ENCODE data around the gene CDKN1A.

DNA sequence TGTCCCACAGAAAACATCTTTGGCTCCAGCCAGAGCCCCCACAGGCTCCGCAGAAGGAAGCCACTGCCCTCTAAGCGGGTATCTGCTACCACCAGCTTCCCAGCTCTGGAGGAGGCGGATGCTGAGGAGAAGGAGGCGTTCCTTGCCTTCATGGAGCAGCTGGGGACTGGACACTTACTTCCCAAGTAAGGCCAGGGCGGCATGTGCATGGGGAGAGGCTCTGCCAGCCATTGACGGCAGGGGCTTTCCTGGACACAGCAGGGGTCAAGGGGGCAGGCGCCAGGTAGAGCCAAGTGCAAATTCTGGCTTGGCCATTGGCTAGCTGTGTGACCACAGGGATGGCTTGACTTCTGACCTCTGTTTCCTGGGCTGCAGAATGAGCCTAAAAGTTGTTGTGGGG lies 37.0 kb downstream of the CDKN1A start:
- TF ChIP-seq POLR2AphosphoS5 (IDR thresholded peaks at IDR 0.05; ENCODE audit: low read depth, low read length) (no peak), POLR2A (IDR thresholded peaks at IDR 0.05; ENCODE audit: low read depth, low read length) (no peak), POU2F2 (IDR thresholded peaks at IDR 0.05; ENCODE audit: low read depth, low read length) (no peak), PAX5 (IDR thresholded peaks at IDR 0.05; ENCODE audit: insufficient read depth, low read length, severe bottlenecking) (no peak)
